Activated T-cell treated with anti-CD3 and anti-CD28 coated beads, Interleukin-2, amount 50 U/mL, for 1 hour (primary cell): Measurements from ENCODE around the gene TRAF5.
"Not testable (repeated sequence)": the region's sequence is repeated elsewhere in the genome, so short reads cannot be mapped to it uniquely, and the experiment has no call there.

Experiments used
- DNase-seq: peaks from one replicate; pipeline ENCODE4 v3.0.0-alpha.2; 2020

TRAF5 gene, protein sequence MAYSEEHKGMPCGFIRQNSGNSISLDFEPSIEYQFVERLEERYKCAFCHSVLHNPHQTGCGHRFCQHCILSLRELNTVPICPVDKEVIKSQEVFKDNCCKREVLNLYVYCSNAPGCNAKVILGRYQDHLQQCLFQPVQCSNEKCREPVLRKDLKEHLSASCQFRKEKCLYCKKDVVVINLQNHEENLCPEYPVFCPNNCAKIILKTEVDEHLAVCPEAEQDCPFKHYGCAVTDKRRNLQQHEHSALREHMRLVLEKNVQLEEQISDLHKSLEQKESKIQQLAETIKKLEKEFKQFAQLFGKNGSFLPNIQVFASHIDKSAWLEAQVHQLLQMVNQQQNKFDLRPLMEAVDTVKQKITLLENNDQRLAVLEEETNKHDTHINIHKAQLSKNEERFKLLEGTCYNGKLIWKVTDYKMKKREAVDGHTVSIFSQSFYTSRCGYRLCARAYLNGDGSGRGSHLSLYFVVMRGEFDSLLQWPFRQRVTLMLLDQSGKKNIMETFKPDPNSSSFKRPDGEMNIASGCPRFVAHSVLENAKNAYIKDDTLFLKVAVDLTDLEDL

DNA sequence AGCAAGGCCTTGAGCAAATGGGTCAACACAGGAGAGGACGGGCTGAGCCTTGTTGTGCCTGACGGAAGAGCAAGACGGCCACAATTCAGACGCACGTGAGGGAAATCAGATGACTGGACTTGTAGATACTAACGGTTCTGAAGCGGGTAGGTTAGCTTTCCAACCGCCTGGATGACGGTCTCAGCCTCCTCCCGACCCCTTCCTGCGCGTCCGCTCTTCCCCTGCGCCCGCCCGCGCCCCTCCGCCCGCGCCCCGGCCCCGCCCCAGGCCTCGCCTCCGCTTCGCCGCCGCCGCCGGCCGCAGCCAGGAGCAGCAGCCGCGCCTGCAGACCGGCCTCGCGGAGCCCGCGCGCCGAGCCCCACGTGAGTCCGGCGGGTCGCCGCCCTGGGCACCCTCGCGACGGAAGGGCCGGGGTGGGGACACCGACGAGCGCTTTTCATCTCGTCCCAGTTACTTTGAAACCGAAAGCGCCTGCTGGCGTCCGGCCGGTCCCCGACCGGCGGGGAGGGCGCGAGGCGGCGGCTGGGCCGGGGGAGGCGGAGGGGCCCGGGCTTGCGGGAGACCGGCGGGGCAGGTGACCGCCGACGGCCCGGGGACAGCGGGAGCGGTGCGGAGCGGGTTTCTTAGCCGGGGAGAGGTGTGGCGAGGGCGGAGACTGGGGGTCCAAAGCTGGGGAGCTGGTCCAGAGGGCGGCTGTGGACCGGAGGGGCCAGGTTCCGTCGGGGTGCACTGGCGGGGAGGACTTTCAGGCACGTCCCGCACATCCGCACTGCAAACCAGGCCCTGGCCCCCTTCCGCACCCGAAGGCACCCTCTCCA, at the start of gene TRAF5:
TSS of gene TRAF5 (plus strand) at position 306 of the 818 bp plus-strand sequence. CDS start 26,407 bp downstream, outside the sequence.
- DNase-seq = peak; percentile 70

DNA sequence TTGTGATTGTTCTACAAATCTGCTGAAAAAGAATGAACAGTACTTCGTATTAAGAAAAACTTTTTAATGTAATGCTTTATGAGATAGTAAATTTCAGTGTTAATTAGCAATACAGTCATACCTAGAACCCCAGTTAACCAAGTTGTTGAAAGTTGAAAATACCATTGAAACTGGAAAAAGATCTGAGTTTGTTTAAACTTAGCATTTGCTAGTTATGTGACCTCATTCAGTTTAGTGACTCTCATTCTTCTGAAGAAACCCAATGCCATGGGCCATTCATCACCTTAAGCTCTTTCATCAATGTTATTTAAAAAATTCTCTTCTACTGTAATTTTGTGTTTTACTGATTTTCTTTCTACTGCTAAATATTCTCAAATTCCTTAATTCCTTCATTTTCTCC, 47.3 kb upstream of the TRAF5 start:
- DNase-seq = no peak

DNA sequence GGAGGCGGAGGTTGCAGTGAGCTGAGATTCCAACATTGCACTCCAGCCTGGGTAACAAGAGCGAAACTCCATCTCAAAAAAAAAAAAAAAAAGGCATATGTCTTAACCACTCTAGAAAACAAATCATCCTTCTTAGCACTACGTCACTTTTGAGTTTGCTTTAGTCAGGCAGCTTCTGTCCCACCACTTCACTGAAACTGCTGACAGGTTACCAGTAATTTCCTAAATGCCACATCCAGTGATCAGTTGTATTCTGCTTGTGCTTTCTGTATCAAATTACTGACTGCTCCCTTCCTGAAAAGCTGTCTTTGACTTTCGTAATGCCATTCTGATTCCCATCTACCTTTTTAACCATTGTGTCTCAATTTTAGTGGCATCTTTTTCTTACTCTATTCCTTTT, 45.7 kb upstream of the TRAF5 start:
- no peak for DNase-seq

DNA sequence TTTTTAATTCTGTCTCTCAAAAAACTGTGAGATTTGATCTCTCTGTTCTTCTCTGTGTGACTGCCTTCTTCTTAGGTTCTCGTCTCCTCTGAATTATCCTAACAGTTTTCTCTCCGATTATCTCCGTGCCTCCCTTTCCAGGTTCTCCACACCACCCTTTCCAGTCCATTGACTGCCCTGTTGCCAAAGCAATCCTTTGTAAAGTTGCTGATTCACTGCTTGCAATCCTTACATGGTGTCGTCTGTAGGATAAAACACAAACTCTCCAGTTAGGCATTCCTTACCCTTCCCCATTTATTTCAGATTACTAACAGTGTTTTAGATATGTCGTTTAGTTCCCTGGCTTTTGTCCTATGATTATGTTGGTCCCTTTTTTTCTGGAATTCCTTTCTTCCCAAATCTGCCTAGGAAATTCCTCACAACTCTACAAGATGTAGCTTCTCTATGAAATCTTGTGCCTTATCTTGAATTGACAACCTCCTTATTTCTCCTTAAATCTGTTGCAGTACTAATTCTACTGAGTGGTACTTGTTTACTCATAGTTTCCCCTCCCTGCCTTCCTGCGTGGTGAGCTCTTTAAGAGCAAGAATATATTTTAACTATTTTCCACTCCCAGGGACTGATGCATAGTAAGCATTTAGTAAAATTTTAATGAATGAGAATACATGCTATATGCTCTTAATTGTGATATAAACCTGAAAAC, 45.2 kb upstream of the TRAF5 start:
- no peak for DNase-seq

DNA sequence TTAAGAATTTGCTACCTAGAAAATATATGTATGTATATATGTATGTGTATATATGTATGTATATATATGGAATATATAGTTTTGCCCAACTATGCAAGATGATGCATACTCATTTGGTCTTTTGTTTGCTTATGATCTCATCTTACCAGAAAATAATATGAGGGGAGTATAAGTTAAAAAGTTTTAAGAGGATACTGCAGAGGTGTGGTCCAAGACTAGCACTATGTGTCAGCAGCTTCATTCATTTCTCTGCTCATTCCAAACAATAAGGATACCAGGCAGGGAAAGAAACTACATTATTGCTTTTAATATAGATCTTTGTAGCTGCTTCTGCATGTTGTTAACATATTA, 44.6 kb upstream of the TRAF5 start:
- DNase-seq = no peak

DNA sequence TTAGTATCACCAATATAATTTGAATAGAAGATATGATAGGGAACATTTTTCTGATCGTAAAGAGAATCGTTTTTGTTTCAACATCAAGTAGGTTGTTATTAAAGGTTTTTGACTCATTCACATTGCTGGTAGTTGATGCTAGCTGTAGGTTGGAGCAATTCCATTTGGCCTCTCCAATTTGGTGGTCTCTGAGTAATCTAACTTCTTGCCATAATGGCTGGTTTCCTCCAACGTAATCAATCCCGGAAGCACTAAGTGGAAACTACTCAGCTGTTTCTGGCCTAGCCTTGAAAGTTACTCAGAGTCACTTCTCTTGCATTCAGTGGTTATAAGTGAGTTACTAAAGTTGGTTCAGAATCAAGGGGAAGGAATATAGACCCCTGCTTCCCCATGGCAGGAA, 41.4 kb upstream of the TRAF5 start:
- no peak for DNase-seq

DNA sequence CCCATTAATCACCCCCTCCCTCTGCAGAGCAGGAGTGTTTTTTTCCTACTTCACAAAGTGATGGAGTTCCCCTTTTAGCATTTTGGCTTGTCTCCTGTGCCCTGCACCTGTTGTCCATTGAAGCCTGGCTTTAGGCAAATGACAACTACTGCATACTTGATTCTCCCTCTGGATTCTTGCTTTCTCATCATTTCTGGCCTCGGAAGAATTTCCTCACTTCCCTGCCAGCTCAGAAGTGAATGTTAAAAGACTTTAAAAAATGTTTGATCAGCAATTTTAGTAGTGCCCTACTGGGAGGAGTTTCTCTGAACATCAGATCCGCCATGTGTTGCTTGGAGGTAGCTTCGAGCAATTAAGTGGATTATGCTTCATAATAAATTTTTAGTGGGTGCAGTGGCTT, 39.4 kb upstream of the TRAF5 start:
- DNase-seq = no peak

DNA sequence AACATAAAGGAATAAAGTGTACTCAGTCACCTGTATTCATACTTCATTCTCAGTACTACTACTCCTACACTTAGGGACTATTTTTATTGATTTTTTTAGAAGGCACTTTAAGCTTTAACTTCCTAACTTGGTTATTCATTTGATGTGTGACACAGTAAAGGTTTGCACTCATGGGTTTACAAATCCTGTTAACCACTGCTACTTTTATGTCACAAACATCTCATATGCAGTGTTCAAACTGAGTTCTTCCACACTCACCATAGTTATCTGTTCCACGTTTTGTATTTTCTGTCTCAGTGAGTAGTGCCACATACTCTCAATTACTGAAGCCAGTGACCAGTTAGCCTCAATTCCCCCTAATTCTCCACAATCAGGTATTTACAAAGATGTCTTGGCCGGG, 34.2 kb upstream of the TRAF5 start:
- DNase-seq = no peak

DNA sequence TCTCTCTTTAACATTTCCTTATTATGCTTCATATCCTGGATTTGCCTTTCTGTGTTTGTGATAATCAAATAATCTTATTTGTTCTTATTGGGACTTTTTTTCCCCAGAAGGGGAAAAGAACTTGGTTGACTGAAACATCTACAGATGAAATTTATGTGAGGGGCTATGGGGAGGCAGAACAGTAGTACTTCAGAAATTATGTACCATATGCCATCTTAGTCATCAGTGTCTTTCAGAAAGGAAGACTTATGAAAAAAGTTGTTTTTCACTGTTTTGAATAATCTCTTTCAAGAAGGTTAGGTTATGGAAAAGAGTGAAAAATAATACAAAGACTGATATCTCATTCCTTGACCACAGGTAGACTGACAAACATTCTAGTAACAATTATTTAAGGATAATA, 30.2 kb upstream of the TRAF5 start:
- no peak for DNase-seq

DNA sequence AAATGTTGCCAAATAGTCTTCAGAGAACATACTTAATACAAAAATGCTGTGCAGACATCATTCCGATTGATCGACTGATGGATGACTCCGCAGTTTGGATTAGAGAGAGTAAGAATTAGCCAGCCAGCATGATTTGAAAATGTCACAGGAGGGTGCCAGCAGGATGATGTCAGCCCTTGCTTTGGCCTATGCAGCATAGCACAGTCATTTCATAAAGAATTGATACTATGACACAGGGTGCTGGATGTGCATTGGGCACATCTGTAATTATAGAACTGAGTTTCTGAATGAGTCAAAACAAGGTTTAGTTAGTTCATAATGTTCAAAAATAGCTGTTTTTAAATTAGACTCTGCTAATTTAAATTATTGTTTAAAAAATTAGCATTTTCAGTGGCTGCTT, 21.6 kb upstream of the TRAF5 start:
- DNase-seq = no peak

DNA sequence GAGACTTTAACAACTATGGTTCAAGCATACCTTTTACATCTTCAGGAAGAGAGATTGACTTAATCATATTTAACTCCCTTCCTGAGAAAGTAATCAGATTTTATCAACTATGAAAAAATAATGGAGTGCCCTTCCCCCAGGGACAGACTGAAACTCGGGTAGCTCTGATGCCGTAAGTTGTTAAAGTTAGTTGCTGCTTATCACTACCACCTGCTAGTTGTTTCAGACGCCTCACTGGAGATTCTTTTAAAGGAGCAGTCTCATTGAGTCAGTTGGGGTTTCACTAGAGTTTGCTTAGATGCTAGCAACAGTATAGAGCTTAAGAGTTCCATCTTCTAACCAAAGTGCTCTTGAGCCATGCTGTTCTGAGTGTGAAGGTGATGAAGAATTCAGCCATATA, 17.0 kb upstream of the TRAF5 start:
- no peak for DNase-seq

DNA sequence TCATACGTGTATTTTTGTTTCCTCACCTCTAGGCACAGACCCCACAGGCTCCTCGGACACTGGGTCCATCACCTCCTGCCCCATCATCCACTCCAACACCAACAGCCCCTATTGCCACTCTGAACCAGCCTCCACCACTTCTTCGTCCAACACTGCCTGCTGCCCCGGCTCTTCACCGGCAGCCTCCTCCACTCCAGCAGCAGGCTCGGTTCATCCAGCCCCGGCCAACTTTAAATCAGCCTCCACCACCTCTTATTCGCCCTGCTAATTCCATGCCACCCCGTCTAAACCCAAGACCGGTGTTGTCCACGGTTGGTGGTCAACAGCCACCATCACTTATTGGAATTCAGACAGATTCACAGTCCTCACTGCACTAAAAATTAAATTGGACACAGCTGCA, 13.2 kb upstream of the TRAF5 start:
- DNase-seq = no peak

DNA sequence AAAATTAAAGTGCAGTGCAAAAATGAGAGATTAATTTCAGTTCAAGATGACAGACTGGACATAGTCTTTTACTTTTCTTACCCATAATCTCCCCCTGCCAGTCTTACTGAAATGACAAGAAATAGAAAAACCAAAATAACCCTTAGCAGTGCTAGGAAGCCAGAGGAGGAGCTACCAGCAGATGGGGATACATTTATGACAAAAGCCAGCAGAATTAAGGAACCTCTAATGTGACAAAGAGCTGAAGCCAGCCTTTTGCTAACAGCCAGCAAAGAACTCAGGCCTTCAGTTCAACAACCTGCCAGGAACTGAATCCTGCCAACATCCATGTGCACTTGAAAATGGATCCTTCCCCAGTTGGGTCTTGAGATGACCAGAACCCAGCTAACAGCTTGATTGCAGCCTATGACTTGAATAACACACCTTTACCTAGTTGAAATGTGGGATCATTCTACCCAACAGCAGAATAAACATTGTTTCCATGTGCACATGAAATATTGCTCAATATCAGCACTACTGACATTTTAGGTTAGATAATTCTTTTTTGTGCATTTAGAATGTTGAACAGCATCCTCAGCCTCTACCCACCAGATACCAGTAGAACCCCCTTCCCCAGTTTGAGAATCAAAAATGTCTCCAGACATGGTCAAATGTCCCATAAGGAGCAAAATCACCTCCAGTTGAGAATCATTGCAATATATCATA, 7.9 kb upstream of the TRAF5 start:
- DNase-seq = no peak

DNA sequence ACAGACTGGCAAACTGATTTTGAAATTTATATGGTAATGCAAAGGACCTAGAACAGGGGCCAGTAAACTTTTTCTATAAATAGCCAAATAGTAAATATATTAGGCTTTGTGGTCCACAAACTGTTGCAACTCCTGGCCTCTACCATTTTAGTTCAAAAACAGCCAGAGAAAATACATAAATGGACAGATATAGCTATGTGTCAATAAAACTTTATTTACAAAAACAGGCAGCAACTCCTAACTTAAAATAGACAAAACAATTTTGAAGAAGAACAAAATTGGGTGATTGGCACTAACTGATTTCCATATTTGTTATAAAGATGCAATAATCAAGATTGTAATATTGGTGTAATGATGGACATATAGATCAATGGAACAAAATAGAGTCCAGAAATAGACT, 6.7 kb upstream of the TRAF5 start:
- DNase-seq = no peak

DNA sequence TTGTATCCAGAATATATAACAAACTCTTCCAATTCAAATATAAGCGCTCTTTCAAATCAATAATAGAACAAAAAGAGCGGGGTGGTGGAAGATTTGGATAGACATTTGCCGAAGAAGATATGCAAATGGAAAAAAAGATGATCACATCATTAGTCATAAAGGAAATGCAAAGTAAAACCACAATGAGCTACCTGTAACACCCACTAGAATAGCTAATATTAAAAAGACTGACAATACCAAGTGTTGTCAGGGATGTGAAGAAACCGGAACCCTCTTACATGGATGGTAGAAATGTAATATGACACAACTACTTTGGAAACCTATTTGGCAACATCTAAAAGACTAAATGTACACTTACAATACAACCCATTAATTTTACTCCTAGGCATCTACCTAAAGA, 5.7 kb upstream of the TRAF5 start:
- DNase-seq = no peak

DNA sequence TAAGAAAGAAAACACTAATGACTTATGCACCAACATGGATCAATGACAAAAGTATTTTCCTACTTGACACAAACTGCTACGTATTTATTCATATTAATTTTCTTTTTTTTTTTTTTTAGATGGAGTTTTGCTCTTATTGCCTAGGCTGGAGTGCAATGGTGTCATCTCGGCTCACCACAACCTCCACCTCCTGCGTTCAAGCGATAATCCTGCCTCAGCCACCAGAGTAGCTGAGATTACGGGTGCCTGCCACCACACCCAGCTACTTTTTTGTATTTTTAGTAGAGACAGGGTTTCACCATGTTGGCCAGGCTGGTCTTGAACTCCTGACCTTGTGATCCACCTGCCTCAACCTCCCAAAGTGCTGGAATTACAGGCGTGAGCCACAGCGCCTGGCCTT, 5.0 kb upstream of the TRAF5 start:
- not testable (repeated sequence) for DNase-seq

DNA sequence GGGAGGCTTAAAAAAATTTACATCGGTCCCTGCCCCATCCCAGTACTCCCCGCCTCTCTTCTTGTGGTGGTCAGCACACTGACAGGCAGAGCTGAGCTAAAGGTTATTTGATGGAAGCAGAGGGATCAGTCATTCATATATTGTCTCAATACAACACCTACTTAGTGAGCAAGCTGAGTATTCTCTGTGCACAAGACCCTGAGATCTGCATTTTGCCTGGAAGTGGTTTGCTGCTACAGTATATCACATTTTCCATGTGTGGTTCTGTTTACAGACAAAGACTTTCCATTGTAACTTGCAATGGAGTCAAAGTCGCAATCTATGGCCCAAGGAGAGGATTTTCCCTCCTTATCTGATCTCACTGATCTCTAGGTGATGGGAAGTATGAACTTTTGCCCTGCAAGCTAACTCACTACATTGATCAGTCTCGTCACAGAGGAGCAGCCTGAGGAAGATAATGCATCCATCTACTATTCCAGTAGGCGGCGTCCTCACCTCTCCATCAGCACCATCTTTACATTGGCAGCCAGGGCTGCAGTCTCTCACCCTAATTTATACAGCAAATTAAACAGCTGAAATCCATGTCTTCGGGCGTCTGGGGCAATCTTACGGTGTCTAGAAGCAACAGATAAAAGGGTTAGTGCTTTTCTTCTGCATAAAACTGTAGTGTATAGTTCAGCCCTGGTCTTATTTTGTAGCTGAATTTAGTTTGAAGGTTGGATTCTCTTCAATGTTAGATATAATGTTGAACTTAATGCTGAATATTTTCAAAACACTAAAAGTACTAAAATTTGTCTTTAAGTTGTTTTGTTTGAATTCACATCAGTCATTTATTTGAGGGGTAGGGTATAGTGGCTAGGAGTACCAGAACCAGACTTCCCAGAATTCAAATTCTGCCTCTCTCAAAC, 3.2 kb upstream of the TRAF5 start:
- peak; percentile 55 for DNase-seq

DNA sequence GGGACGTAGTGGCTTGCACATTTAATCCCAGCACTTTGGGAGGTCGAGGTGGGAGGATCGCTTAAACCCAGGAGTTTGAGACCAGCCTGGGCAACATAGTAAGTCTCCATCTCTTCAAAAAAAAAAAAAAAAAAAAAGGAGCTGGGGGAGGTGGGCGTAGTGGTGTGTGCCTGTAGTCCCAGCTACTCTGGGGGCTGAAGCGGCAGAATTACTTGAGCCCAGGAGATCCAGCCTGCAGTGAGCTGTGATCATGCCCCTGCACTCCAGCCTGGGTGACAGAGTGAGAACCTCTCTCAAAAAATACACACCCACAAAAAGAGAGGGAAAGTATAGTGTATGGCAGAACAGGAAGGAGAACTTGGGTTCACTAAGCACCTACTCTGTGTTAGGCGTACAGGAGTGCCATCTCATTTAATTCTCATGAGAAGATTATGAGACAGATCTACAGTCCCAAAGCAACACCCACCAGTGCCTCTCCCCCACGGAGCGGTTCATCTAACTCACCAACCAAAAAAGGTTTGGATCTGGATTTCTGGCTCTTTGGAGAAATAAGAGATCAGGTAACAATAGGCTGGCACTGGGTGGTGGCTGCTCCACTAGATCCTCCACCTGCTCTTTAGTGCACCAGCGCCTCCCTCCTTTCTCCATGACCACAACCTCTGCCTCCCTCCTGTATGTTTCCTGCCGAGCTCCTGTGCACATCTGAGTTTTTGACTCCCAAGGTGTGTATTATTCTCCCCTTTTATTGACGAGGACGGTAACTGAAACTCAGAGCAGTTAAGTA, 1.4 kb upstream of the TRAF5 start:
- DNase-seq = no peak

DNA sequence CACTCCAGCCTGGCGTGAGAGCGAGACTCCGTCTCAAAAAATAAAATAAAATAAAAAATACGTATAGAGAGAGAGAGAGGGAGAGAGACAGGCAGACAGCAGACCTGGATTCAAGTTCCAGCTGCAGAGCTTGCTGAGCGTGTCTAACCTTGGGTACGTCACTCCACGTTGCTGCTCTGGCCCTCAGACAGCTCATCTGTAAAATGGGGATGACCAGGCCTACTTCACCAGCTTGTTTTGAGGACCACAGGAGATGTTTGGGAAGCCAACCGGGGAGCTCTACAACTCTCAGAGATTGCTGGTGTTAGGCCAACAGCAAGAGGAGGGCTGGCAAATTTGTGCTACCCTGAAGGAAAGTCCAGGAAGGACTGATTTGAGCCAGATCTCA, 499 bp upstream of the TRAF5 start:
- no peak for DNase-seq

DNA sequence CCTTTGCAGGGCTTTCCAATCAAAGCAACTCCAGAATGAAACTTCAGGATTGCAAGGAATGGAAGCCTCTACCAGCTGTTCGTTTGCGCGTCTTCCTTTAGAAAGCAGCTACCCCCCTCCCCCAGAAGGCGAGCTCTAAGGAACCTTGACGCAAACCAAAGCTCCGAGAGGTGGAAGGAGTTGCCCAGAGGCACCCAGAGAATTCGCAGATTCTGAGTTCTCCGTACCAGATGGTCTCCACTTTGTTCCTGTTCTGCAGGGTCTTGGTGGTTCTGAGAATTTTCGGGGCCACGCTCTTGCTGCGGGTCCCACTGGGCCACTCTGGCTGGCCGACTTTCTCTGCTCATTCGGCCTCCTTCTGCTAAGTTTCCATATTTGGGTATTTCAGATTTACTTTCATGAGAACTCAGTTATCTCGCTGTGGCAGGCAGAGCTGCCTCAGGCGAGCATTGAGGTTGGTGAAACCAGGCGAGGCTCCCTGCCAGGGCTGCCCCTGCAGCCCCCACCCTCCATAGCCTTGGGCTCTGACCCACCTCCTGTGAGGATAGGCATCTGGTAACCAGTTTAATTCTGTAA, 801 bp downstream of the TRAF5 start:
- DNase-seq = peak; percentile 54
